ENCODE data around the gene ABRACL. TPM values are rescaled to one million over a fixed set of nuclear protein-coding genes. Genes with fewer than 3 reads are reported as not detected.

The ABRACL gene
- total RNA-seq, 4 donors from 2014 or later: 1.5 to 3.0 (median 1.8) TPM; not detected in 1

- no peaks in the 10 kb centered on the region for H3K36me3 ChIP-seq
- no peaks in the 10 kb centered on the region for H3K9me3 ChIP-seq
- no peaks in the 10 kb centered on the region for H3K4me1 ChIP-seq
- H3K4me3 ChIP-seq: no peak overlapping the region
- DNase-seq: no peak
- ATAC-seq: no peak
- intact Hi-C loops (cut with DNase I; ENCODE audit: low total_unique reads) (no loop called here), in situ Hi-C loops (cut with MboI; ENCODE audit: low sequenced_read_pairs in 4 of 4) (no loop called here)
- no peaks in the 10 kb centered on the region for H3K27me3 ChIP-seq
- no peak overlapping the region for H3K27ac ChIP-seq
- no peak for TF ChIP-seq CTCF (IDR thresholded peaks at IDR 0.05 in 4 of 5, conservative IDR thresholded peaks at IDR 0.05 in 1 of 5)
- TF ChIP-seq POLR2A (IDR thresholded peaks at IDR 0.05): no peak
These were observed 23.0 kb downstream of the ABRACL start for GRCh38 chr6:139051396-139052060.

- ATAC-seq: no peak
- Histone ChIP-seq H3K36me3 (no peaks in the 10 kb centered on the region), H3K4me1 (no peaks in the 10 kb centered on the region), H3K9me3 (no peaks in the 10 kb centered on the region), H3K27me3 (no peaks in the 10 kb centered on the region), H3K27ac (no peak overlapping the region), H3K4me3 (no peak overlapping the region)
- no peak for TF ChIP-seq POLR2A (IDR thresholded peaks at IDR 0.05)
- no peak for TF ChIP-seq CTCF (IDR thresholded peaks at IDR 0.05 in 4 of 5, conservative IDR thresholded peaks at IDR 0.05 in 1 of 5)
- in situ Hi-C loops (cut with MboI; ENCODE audit: low sequenced_read_pairs in 4 of 4) (no loop called here), intact Hi-C loops (cut with DNase I; ENCODE audit: low total_unique reads) (no loop called here)
- no peak for DNase-seq
These were observed 24.8 kb downstream of the ABRACL start for GRCh38 chr6:139053382-139053781.

- Histone ChIP-seq H3K27ac (no peak overlapping the region), H3K4me1 (no peaks in the 10 kb centered on the region), H3K36me3 (no peaks in the 10 kb centered on the region), H3K9me3 (no peaks in the 10 kb centered on the region), H3K4me3 (no peak overlapping the region), H3K27me3 (no peaks in the 10 kb centered on the region)
- in situ Hi-C loops (cut with MboI; ENCODE audit: low sequenced_read_pairs in 4 of 4) (no loop called here), intact Hi-C loops (cut with DNase I; ENCODE audit: low total_unique reads) (no loop called here)
- TF ChIP-seq POLR2A (IDR thresholded peaks at IDR 0.05) (no peak), CTCF (IDR thresholded peaks at IDR 0.05 in 4 of 5, conservative IDR thresholded peaks at IDR 0.05 in 1 of 5) (no peak)
- ATAC-seq (no peak), DNase-seq (no peak)
These were observed 25.5 kb downstream of the ABRACL start for GRCh38 chr6:139054001-139054400.

- no peaks in the 10 kb centered on the region for H3K27me3 ChIP-seq
- no peaks in the 10 kb centered on the region for H3K4me1 ChIP-seq
- H3K4me3 ChIP-seq: no peak overlapping the region
- H3K9me3 ChIP-seq: no peaks in the 10 kb centered on the region
- in situ Hi-C loops (cut with MboI; ENCODE audit: low sequenced_read_pairs in 4 of 4) (no loop called here), intact Hi-C loops (cut with DNase I; ENCODE audit: low total_unique reads) (no loop called here)
- no peak for ATAC-seq
- H3K36me3 ChIP-seq: no peaks in the 10 kb centered on the region
- H3K27ac ChIP-seq: no peak overlapping the region
- no peak for DNase-seq
- TF ChIP-seq CTCF (IDR thresholded peaks at IDR 0.05 in 4 of 5, conservative IDR thresholded peaks at IDR 0.05 in 1 of 5): no peak
- no peak for TF ChIP-seq POLR2A (IDR thresholded peaks at IDR 0.05)
These were observed 27.2 kb downstream of the ABRACL start for GRCh38 chr6:139055709-139056108.

GRCh38 chr6:139058029-139058428 is 29.5 kb downstream of the ABRACL start:
- ATAC-seq: no peak
- intact Hi-C loops (cut with DNase I; ENCODE audit: low total_unique reads): no loop called here
- TF ChIP-seq CTCF (IDR thresholded peaks at IDR 0.05 in 4 of 5, conservative IDR thresholded peaks at IDR 0.05 in 1 of 5): no peak
- no peak for TF ChIP-seq POLR2A (IDR thresholded peaks at IDR 0.05)
- in situ Hi-C loops (cut with MboI; ENCODE audit: low sequenced_read_pairs in 4 of 4): no loop called here
- H3K4me3 ChIP-seq: no peak overlapping the region
- no peaks in the 10 kb centered on the region for H3K9me3 ChIP-seq
- H3K36me3 ChIP-seq: no peaks in the 10 kb centered on the region
- no peak overlapping the region for H3K27ac ChIP-seq
- H3K4me1 ChIP-seq: no peaks in the 10 kb centered on the region
- DNase-seq: no peak
- H3K27me3 ChIP-seq: no peaks in the 10 kb centered on the region
